OCI-LY3 (cell line): Measurements from ENCODE around the gene L3HYPDH.
"Not testable (repeated sequence)": the region's sequence is repeated elsewhere in the genome, so short reads cannot be mapped to it uniquely, and the experiment has no call there.

ENCODE experiments used
- H2AFZ ChIP-seq: fragments of 200-600, 300-600 bp; shearing (Covaris generic); 2 replicates; pipeline ENCODE4 v1.6.0; 2014; ENCODE audit warnings: antibody characterized with exemption, low read depth, low read length
- H3K27ac ChIP-seq: fragments of 200-600, 300-600 bp; sonication (generic); 2 replicates; pipeline ENCODE4 v1.5.1; 2014; ENCODE audit warnings: mild to moderate bottlenecking, low read length, moderate library complexity, mixed read lengths
- H3K27me3 ChIP-seq: fragments of 200-600, 300-600 bp; sonication (generic); 2 replicates; pipeline ENCODE4 v1.6.1; 2014; ENCODE audit warnings: low read depth, low read length, mixed read lengths
- H3K36me3 ChIP-seq: fragments of 200-600, 300-600 bp; sonication (generic); replicated peaks from 2 replicates; pipeline ENCODE3; 2014; ENCODE audit warnings: low read depth, low read length, mixed read lengths
- H3K4me1 ChIP-seq: fragments of 300-600, 200-600 bp; sonication (generic); 2 replicates; pipeline ENCODE4 v1.6.1; 2014; ENCODE audit warnings: low read length, mixed read lengths
- H3K4me2 ChIP-seq: fragments of 200-600, 300-600 bp; sonication (generic); 2 replicates; pipeline ENCODE4 v1.6.1; 2014; ENCODE audit warnings: low read length, mixed read lengths
- H3K4me3 ChIP-seq: fragments of 300-600, 200-600 bp; sonication (generic); 2 replicates; pipeline ENCODE4 v1.5.1; 2014; ENCODE audit warnings: antibody characterized with exemption, mild to moderate bottlenecking, low read length, moderate library complexity
- H3K79me2 ChIP-seq: fragments of 300-600, 200-600 bp; shearing (Covaris generic); 2 replicates; pipeline ENCODE4 v1.6.1; 2014; ENCODE audit warnings: mild to moderate bottlenecking, low read length, mixed read lengths
- H3K9ac ChIP-seq: fragments of 300-600, 200-600 bp; shearing (Covaris generic); 2 replicates; pipeline ENCODE4 v1.6.0; 2014; ENCODE audit warnings: mild to moderate bottlenecking, low read length, moderate library complexity
- H3K9me3 ChIP-seq: fragments of 200-600, 300-600 bp; shearing (Covaris generic); 2 replicates; pipeline ENCODE4 v1.6.1; 2014; ENCODE audit warnings: low read length, mixed read lengths; ENCODE audit not compliant: insufficient read depth
- H4K20me1 ChIP-seq: fragments of 200-600, 300-600 bp; sonication (generic); 2 replicates; pipeline ENCODE4 v1.6.1; 2016; ENCODE audit warnings: low read length, mixed read lengths; ENCODE audit not compliant: insufficient read depth
- EZH2phosphoT487 ChIP-seq: fragments of 200-600 bp; shearing (Covaris generic); IDR thresholded peaks from 2 replicates; pipeline ENCODE4 v1.6.1; 2018; ENCODE audit warnings: antibody characterized with exemption, mixed run types, low read depth
- TF ChIP-seq, protein P1 (sequence below): fragments of 200-600, 300-600 bp; sonication (generic); IDR thresholded peaks from 2 replicates; pipeline ENCODE4 v1.5.1; 2014; ENCODE audit warnings: antibody characterized with exemption, low read length, low read depth

Gene L3HYPDH

DNA sequence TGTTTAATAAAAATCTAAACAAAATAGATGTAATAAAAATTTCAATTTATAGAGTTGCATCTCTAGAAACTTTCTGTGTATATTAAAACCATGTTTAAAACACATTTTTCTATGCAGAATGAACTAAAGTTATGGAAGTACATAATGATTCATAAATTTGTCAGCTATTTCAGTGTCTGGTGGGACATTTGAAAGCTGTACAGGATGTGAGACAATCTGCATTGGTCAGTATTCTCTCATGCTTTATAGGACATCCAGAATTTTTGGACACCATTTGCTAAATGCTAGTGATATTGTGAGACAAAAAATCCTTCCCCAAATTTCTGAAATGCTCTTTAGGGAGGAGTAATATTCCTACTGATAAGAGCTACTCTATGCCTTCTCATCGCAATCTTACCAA is 32.4 kb downstream of the L3HYPDH start:
- Histone ChIP-seq H3K27ac (no peak overlapping the region), H3K36me3 (peaks cover 6% of the 10 kb centered on the region)

DNA sequence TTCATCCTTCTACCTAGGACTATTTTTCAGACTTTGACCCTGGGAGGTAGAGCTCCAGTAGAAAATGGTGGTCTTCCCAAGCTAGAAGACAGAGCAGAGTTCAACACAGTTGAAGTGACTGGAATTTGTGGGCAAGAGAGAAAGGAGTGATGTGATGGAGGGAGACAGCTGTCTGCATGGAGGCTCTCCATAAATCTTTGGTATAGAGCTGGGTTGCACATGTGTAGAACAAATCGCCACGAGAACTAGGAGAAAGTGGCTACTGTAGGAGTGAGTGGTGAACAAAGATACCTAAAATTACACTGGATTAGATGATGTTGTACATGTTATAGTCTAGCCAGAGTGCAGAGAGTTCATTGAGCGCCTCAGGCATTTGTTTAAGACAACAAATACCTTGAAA is 33.5 kb downstream of the L3HYPDH start:
- no peak overlapping the region for H3K4me3 ChIP-seq
- no peaks in the 10 kb centered on the region for H3K27me3 ChIP-seq
- no peak overlapping the region for H3K27ac ChIP-seq
- no peaks in the 10 kb centered on the region for H3K79me2 ChIP-seq
- H4K20me1 ChIP-seq = no peaks in the 10 kb centered on the region
- TF ChIP-seq, protein P1, sequence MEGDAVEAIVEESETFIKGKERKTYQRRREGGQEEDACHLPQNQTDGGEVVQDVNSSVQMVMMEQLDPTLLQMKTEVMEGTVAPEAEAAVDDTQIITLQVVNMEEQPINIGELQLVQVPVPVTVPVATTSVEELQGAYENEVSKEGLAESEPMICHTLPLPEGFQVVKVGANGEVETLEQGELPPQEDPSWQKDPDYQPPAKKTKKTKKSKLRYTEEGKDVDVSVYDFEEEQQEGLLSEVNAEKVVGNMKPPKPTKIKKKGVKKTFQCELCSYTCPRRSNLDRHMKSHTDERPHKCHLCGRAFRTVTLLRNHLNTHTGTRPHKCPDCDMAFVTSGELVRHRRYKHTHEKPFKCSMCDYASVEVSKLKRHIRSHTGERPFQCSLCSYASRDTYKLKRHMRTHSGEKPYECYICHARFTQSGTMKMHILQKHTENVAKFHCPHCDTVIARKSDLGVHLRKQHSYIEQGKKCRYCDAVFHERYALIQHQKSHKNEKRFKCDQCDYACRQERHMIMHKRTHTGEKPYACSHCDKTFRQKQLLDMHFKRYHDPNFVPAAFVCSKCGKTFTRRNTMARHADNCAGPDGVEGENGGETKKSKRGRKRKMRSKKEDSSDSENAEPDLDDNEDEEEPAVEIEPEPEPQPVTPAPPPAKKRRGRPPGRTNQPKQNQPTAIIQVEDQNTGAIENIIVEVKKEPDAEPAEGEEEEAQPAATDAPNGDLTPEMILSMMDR = no peak
- TF ChIP-seq EZH2phosphoT487 = no peak
- H3K4me2 ChIP-seq = no peak overlapping the region
- H3K9ac ChIP-seq = no peak overlapping the region
- H2AFZ ChIP-seq = no peak overlapping the region
- H3K36me3 ChIP-seq = peaks cover 2% of the 10 kb centered on the region
- H3K9me3 ChIP-seq = no peaks in the 10 kb centered on the region
- H3K4me1 ChIP-seq = no peaks in the 10 kb centered on the region

More for the DNA sequence above, 32.4 kb downstream of the L3HYPDH start:
- H3K4me1 ChIP-seq = no peaks in the 10 kb centered on the region
- H3K4me2 ChIP-seq = no peak overlapping the region
- H3K79me2 ChIP-seq = no peaks in the 10 kb centered on the region
- H4K20me1 ChIP-seq = no peaks in the 10 kb centered on the region
- H3K9ac ChIP-seq = no peak overlapping the region
- no peaks in the 10 kb centered on the region for H3K27me3 ChIP-seq
- no peak overlapping the region for H3K4me3 ChIP-seq
- H3K9me3 ChIP-seq = no peaks in the 10 kb centered on the region
- TF ChIP-seq, protein P1 = no peak
- no peak for TF ChIP-seq EZH2phosphoT487
- H2AFZ ChIP-seq = no peak overlapping the region

DNA sequence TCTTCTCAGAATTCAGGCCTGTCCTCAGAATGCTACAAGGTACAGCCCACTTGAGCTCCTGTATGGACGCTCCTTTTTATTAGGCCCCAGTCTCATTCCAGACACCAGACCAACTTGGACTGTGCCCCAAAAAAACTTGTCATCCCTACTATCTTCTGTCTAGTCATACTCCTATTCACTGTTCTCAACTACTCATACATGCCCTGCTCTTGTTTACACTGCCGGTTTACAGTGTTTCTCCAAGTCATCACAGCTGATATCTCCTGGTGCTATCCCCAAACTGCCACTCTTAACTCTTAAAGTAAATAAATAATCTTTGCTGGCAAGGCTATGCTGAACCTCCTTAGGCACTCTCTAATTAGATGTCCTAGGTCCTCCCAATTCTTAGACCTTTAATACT is 35.5 kb downstream of the L3HYPDH start:
- not testable (repeated sequence) for H3K36me3 ChIP-seq, H3K27me3 ChIP-seq, H3K27ac ChIP-seq

DNA sequence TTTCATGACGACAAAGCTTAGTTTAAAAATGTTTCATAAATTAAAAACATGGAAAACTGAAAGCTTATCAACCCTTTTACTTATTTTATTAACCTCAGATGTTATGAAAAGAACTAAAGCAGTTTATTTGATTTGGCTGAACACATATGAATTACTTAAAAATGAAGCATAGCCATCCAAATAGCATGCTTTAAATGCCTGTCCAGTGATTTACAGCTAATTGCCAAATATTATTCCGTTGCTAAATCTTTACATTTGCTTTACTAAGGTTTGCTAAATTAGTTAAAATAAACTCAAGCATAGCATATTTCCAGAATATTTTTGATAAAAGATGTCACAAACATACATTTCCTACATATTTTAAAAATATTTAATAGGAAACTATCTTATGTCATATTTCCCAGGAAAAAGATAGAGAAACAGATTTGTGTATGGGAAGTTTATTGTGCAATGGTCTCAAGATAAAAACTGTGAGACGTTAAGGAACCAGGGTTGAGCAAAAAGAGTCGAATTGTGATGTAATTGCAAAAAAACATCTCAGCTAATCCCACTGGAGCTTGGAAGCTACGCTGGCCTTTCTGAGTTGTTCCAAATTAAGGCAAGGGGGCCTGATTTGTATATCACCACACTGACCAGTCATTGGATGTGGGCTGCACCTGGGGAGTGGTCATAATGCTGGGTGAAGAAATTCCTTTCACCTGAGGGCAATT is 44.8 kb downstream of the L3HYPDH start:
- Histone ChIP-seq H3K9me3 (no peaks in the 10 kb centered on the region), H2AFZ (no peak overlapping the region), H3K36me3 (no peaks in the 10 kb centered on the region), H3K9ac (no peak overlapping the region), H3K27ac (no peak overlapping the region), H3K79me2 (no peaks in the 10 kb centered on the region), H3K4me1 (peaks cover 15% of the 10 kb centered on the region), H3K4me2 (no peak overlapping the region), H4K20me1 (no peaks in the 10 kb centered on the region), H3K27me3 (no peaks in the 10 kb centered on the region), H3K4me3 (no peak overlapping the region)
- no peak for TF ChIP-seq EZH2phosphoT487
- TF ChIP-seq, protein P1 = no peak

More for the DNA sequence above, 35.5 kb downstream of the L3HYPDH start:
- not testable (repeated sequence) for H3K4me1 ChIP-seq, H3K4me2 ChIP-seq, H3K79me2 ChIP-seq, H3K4me3 ChIP-seq, H4K20me1 ChIP-seq, H3K9me3 ChIP-seq, H3K9ac ChIP-seq, H2AFZ ChIP-seq
